HFF-Myc (cell line): Measurements from ENCODE around the gene LRRC10.
"Not testable (repeated sequence)": the region's sequence is repeated elsewhere in the genome, so short reads cannot be mapped to it uniquely, and the experiment has no call there.

Experiments used
- DNase-seq: peaks from one replicate; pipeline ENCODE4 v3.0.0-alpha.2; 2011; ENCODE audit warnings: low read depth; ENCODE audit errors: extremely low read depth
- H3K4me3 ChIP-seq: replicated peaks from 2 replicates; pipeline ENCODE4 v1.5.1; 2011; ENCODE audit warnings: low read depth, mild to moderate bottlenecking, control low read depth, low read length
- CTCF ChIP-seq: IDR thresholded peaks from 2 replicates; pipeline ENCODE4 v1.5.1; 2012; ENCODE audit warnings: mild to moderate bottlenecking, low read depth, low read length, control low read depth; ENCODE audit errors: missing control alignments

The LRRC10 gene

GRCh38 chr12:69620921-69621320 lies 10.2 kb upstream of the LRRC10 start:
- TF ChIP-seq CTCF: no peak
- no peak for DNase-seq
- H3K4me3 ChIP-seq: no peak overlapping the region

GRCh38 chr12:69620077-69620476 lies 9.4 kb upstream of the LRRC10 start:
- no peak overlapping the region for H3K4me3 ChIP-seq
- no peak for DNase-seq
- TF ChIP-seq CTCF: no peak

- no peak for TF ChIP-seq CTCF
- no peak for DNase-seq
- H3K4me3 ChIP-seq: no peak overlapping the region
Observed at GRCh38 chr12:69619050-69619449, 8.3 kb upstream of the LRRC10 start.

GRCh38 chr12:69616025-69616424 lies 5.3 kb upstream of the LRRC10 start:
- no peak overlapping the region for H3K4me3 ChIP-seq
- no peak for TF ChIP-seq CTCF
- no peak for DNase-seq

- no peak overlapping the region for H3K4me3 ChIP-seq
- no peak for DNase-seq
- TF ChIP-seq CTCF: no peak
Observed at GRCh38 chr12:69613351-69613750, 2.6 kb upstream of the LRRC10 start.

GRCh38 chr12:69610126-69610525 lies 581 bp downstream of the LRRC10 start:
- no peak for TF ChIP-seq CTCF
- no peak overlapping the region for H3K4me3 ChIP-seq
- no peak for DNase-seq

GRCh38 chr12:69608114-69608513 lies 2.6 kb downstream of the LRRC10 start:
- TF ChIP-seq CTCF: no peak
- no peak for DNase-seq
- H3K4me3 ChIP-seq: no peak overlapping the region

- DNase-seq, H3K4me3 ChIP-seq: not testable (repeated sequence)
Observed at GRCh38 chr12:69604275-69604674, 6.4 kb downstream of the LRRC10 start.

- DNase-seq, H3K4me3 ChIP-seq: not testable (repeated sequence)
Observed at GRCh38 chr12:69603556-69603955, 7.2 kb downstream of the LRRC10 start.
